SK-N-SH treated with all-trans-retinoic acid at 6 μM for 48 hours (cell line): ENCODE results near the gene NRF1.

ENCODE experiments used
- CSDC2 ChIP-seq: fragments of 250-450 bp; sonication (Bioruptor Pico); IDR thresholded peaks from 2 replicates; pipeline ENCODE4 v1.5.0; 2020; ENCODE audit warnings: mild to moderate bottlenecking, moderate library complexity
- RARB ChIP-seq: fragments of 250-450 bp; sonication (Bioruptor Pico); IDR thresholded peaks from 2 replicates; pipeline ENCODE4 v1.8.0; 2021; ENCODE audit warnings: mild to moderate bottlenecking, moderate library complexity
- ZFP3 ChIP-seq: fragments of 250-450 bp; sonication (Bioruptor Pico); IDR thresholded peaks from 2 replicates; pipeline ENCODE4 v1.5.0; 2020; ENCODE audit warnings: mild to moderate bottlenecking, moderate library complexity
- ZFP30 ChIP-seq: fragments of 450-650 bp; formaldehyde crosslinking; IDR thresholded peaks from 2 replicates; pipeline ENCODE4 v1.5.0; 2022; ENCODE audit warnings: mild to moderate bottlenecking, moderate library complexity
- ZNF70 ChIP-seq: fragments of 450-650 bp; formaldehyde crosslinking; IDR thresholded peaks from 2 replicates; pipeline ENCODE4 v1.5.0; 2020; ENCODE audit warnings: mild to moderate bottlenecking, moderate library complexity
- TF ChIP-seq, protein P1 (sequence below): fragments of 250-450 bp; sonication (Bioruptor Pico); IDR thresholded peaks from 2 replicates; pipeline ENCODE4 v1.5.1; 2020; ENCODE audit warnings: low read depth, mild to moderate bottlenecking, moderate library complexity
- TF ChIP-seq, protein P2 (sequence below): fragments of 250-450 bp; sonication (Bioruptor Pico); IDR thresholded peaks from 2 replicates; pipeline ENCODE4 v1.8.0; 2021; ENCODE audit warnings: low read depth, mild to moderate bottlenecking, moderate library complexity, borderline replicate concordance
- TF ChIP-seq, protein P3 (sequence below): fragments of 250-450 bp; sonication (Bioruptor Pico); IDR thresholded peaks from 2 replicates; pipeline ENCODE4 v1.5.1; 2021; ENCODE audit warnings: mild to moderate bottlenecking, moderate library complexity
- TF ChIP-seq, protein P4 (sequence below): fragments of 250-450 bp; sonication (Bioruptor Pico); IDR thresholded peaks from 2 replicates; pipeline ENCODE4 v1.8.0; 2020; ENCODE audit warnings: mild to moderate bottlenecking, moderate library complexity, borderline replicate concordance

DNA sequence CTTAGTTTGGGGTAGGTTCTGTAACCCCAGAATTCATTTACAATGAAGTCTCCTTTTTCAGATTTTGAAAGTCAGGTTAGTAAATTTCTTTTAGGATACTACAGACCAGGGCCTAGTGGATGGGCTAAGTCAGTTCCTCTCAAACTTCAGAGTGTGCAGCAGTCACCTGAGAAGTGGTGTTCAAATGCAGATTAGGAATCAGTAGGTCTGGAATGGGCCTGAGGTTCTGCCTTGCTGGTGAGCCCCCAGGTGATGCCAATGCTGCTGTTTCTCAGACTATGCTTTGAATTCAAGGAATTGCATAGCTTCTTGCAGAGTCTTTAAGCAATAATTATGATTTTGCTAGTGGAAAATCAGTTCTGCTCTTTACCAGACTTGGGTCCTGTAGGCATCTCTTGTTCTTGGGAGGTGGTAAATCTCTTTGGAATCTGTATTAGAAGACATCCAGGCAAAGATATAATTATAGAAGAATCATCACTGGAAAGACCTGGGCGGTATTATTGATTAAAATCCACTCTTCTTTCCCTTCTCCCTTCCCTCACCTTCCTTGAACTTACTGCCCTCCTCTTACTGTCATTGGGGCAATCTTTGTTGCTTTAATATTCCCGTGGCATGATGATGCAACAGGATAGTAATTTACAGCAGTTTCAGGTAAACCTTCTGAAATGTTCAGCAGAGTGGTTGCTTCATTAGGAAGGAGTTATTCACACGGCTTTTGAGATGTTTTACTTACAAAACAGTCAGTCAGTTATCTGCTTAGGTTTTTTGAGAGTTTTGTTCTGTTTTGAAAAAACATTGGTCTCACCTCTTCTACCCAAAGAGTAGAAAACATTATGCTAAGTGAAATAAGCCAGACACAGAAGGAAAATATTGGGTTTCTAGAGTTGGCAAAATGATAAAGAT lies 87.2 kb downstream of the NRF1 start:
- TF ChIP-seq ZFP30 (no peak), ZFP3 (CRISPR knock-in tag) (no peak), ZNF70 (CRISPR knock-in tag) (no peak), CSDC2 (CRISPR knock-in tag) (no peak), RARB (CRISPR knock-in tag) (no peak)
- TF ChIP-seq, protein P1, sequence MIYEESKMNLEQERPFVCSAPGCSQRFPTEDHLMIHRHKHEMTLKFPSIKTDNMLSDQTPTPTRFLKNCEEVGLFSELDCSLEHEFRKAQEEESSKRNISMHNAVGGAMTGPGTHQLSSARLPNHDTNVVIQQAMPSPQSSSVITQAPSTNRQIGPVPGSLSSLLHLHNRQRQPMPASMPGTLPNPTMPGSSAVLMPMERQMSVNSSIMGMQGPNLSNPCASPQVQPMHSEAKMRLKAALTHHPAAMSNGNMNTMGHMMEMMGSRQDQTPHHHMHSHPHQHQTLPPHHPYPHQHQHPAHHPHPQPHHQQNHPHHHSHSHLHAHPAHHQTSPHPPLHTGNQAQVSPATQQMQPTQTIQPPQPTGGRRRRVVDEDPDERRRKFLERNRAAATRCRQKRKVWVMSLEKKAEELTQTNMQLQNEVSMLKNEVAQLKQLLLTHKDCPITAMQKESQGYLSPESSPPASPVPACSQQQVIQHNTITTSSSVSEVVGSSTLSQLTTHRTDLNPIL (CRISPR knock-in tag) = no peak
- TF ChIP-seq, protein P2, sequence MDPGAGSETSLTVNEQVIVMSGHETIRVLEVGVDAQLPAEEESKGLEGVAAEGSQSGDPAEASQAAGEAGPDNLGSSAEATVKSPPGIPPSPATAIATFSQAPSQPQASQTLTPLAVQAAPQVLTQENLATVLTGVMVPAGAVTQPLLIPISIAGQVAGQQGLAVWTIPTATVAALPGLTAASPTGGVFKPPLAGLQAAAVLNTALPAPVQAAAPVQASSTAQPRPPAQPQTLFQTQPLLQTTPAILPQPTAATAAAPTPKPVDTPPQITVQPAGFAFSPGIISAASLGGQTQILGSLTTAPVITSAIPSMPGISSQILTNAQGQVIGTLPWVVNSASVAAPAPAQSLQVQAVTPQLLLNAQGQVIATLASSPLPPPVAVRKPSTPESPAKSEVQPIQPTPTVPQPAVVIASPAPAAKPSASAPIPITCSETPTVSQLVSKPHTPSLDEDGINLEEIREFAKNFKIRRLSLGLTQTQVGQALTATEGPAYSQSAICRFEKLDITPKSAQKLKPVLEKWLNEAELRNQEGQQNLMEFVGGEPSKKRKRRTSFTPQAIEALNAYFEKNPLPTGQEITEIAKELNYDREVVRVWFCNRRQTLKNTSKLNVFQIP (CRISPR knock-in tag) = no peak
- TF ChIP-seq, protein P3, sequence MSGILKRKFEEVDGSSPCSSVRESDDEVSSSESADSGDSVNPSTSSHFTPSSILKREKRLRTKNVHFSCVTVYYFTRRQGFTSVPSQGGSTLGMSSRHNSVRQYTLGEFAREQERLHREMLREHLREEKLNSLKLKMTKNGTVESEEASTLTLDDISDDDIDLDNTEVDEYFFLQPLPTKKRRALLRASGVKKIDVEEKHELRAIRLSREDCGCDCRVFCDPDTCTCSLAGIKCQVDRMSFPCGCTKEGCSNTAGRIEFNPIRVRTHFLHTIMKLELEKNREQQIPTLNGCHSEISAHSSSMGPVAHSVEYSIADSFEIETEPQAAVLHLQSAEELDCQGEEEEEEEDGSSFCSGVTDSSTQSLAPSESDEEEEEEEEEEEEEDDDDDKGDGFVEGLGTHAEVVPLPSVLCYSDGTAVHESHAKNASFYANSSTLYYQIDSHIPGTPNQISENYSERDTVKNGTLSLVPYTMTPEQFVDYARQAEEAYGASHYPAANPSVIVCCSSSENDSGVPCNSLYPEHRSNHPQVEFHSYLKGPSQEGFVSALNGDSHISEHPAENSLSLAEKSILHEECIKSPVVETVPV (CRISPR knock-in tag) = no peak
- TF ChIP-seq, protein P4, sequence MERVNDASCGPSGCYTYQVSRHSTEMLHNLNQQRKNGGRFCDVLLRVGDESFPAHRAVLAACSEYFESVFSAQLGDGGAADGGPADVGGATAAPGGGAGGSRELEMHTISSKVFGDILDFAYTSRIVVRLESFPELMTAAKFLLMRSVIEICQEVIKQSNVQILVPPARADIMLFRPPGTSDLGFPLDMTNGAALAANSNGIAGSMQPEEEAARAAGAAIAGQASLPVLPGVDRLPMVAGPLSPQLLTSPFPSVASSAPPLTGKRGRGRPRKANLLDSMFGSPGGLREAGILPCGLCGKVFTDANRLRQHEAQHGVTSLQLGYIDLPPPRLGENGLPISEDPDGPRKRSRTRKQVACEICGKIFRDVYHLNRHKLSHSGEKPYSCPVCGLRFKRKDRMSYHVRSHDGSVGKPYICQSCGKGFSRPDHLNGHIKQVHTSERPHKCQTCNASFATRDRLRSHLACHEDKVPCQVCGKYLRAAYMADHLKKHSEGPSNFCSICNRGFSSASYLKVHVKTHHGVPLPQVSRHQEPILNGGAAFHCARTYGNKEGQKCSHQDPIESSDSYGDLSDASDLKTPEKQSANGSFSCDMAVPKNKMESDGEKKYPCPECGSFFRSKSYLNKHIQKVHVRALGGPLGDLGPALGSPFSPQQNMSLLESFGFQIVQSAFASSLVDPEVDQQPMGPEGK = no peak
